Measurements from ENCODE around the gene AZGP1. TPM values are rescaled to one million over a fixed set of nuclear protein-coding genes. Genes with fewer than 3 reads are reported as not detected.
A peak's percentile ranks its signal among the peaks of the same experiment; 100 is the strongest.

Gene AZGP1
- total and polyA plus RNA-seq, 2 of the 13 experiments (the other 11 are each of a cell fraction or from before 2014, with no cell fraction given) = 93.8 to 229 TPM

DNA sequence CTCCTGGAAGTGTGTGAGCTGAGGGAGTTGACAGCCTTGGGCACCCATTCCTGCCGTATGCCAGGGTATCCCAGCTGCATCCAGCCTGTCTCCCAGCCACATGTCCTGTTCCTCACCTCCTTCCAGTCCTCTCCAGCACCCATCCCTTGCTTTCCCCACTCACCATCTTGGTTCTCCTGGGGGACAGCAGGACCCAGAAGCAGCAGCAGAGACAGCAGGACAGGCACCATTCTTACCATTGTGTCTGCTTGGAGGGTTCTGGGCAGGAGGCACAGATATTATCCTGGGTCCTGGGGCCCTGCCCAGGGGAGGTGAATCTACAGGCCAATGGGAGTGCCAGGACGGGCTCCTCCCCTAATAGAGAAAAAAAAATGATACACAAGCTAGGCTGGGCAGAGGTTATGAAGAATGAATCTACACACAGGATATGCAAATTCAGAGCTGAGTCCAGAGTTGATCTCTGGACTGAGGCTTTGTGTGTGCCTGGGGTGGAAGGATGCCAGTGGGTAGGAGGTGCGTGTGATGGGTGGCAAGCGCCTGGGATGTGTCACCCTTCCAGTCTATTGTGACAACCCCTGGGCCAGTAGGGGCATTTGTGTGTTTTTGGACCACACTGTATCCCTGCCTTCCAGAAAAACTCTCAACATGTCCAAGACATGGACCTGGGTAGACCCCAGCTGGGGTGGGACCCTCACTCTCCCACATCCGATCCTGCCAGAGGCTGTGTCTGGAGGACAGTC, at the start of gene AZGP1 (continued):
- peak; percentile 49 for TF ChIP-seq ASH2L (IDR thresholded peaks at IDR 0.05; ENCODE audit: insufficient read length, low read depth, low read length)
- no peak for TF ChIP-seq SUZ12 (IDR thresholded peaks at IDR 0.05; ENCODE audit: low read depth, low read length)
- TF ChIP-seq, protein P1, sequence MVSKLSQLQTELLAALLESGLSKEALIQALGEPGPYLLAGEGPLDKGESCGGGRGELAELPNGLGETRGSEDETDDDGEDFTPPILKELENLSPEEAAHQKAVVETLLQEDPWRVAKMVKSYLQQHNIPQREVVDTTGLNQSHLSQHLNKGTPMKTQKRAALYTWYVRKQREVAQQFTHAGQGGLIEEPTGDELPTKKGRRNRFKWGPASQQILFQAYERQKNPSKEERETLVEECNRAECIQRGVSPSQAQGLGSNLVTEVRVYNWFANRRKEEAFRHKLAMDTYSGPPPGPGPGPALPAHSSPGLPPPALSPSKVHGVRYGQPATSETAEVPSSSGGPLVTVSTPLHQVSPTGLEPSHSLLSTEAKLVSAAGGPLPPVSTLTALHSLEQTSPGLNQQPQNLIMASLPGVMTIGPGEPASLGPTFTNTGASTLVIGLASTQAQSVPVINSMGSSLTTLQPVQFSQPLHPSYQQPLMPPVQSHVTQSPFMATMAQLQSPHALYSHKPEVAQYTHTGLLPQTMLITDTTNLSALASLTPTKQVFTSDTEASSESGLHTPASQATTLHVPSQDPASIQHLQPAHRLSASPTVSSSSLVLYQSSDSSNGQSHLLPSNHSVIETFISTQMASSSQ (IDR thresholded peaks at IDR 0.05; ENCODE audit: low read depth) = no peak
- TF ChIP-seq, protein P1 (CRISPR knock-in tag; IDR thresholded peaks at IDR 0.05; ENCODE audit: borderline replicate concordance) = 0 out of 2 replicates have a peak, but pooled peaks have one; percentile 46
- TF ChIP-seq POGZ (CRISPR knock-in tag; IDR thresholded peaks at IDR 0.05) = no peak; the same call in 1 of the 2 replicates
- TF ChIP-seq ZFP91 (CRISPR knock-in tag; IDR thresholded peaks at IDR 0.05; ENCODE audit: borderline replicate concordance) = no peak; the same call in 1 of the 2 replicates
- TF ChIP-seq ZNF207 (IDR thresholded peaks at IDR 0.05; ENCODE audit: borderline replicate concordance) = no peak
- TF ChIP-seq MAFF (IDR thresholded peaks at IDR 0.05; ENCODE audit: low read depth, low read length) = no peak
- no peak for TF ChIP-seq ARID2 (CRISPR knock-in tag; IDR thresholded peaks at IDR 0.05; ENCODE audit: borderline replicate concordance)
- TF ChIP-seq SRSF4 (IDR thresholded peaks at IDR 0.05; ENCODE audit: low read depth, low read length, poor library complexity, severe bottlenecking) = no peak
- TF ChIP-seq HOXA9 (CRISPR knock-in tag; IDR thresholded peaks at IDR 0.05; ENCODE audit: borderline replicate concordance) = no peak
- 0 out of 2 replicates have a peak, but pooled peaks have one; percentile 47 for TF ChIP-seq ZNF605 (CRISPR knock-in tag; IDR thresholded peaks at IDR 0.05)
- TF ChIP-seq PHF8 (CRISPR knock-in tag; IDR thresholded peaks at IDR 0.05) = peak; percentile 41; the same call in 1 of the 2 replicates
- TF ChIP-seq, protein P2, sequence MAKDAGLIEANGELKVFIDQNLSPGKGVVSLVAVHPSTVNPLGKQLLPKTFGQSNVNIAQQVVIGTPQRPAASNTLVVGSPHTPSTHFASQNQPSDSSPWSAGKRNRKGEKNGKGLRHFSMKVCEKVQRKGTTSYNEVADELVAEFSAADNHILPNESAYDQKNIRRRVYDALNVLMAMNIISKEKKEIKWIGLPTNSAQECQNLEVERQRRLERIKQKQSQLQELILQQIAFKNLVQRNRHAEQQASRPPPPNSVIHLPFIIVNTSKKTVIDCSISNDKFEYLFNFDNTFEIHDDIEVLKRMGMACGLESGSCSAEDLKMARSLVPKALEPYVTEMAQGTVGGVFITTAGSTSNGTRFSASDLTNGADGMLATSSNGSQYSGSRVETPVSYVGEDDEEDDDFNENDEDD (CRISPR knock-in tag; IDR thresholded peaks at IDR 0.05; ENCODE audit: borderline replicate concordance) = no peak
- TF ChIP-seq HNF1B (CRISPR knock-in tag; IDR thresholded peaks at IDR 0.05) = peak; percentile 57; the same call in 1 of the 2 replicates
- TF ChIP-seq MEF2D (CRISPR knock-in tag; IDR thresholded peaks at IDR 0.05) = 0 out of 2 replicates have a peak, but pooled peaks have one; percentile 48
- TF ChIP-seq ZBTB7A (CRISPR knock-in tag; IDR thresholded peaks at IDR 0.05) = no peak
- TF ChIP-seq, protein P3, sequence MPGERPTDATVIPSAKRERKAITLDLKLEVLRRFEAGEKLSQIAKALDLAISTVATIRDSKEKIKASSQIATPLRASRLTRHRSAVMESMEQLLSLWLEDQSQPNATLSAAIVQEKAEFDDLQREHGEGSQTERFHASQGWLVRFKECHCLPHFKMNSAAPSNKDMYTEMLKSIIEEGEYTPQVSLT (CRISPR knock-in tag; IDR thresholded peaks at IDR 0.05; ENCODE audit: borderline replicate concordance, low read depth) = no peak
- TF ChIP-seq MTF1 (CRISPR knock-in tag; IDR thresholded peaks at IDR 0.05) = no peak
- no peak; a peak in 1 of 4 replicates for TF ChIP-seq MAFK (conservative IDR thresholded peaks at IDR 0.05 in 1 of 2, IDR thresholded peaks at IDR 0.05 in 1 of 2; ENCODE audit: low read length in 2 of 2)

Data from HepG2 (cell line).